NCI-H1694 treated with DMSO at 0.1 percent for 48 hours (cell line): ENCODE results near the gene PAPPA2.
A peak's percentile ranks its signal among the peaks of the same experiment; 100 is the strongest.
"Not testable (repeated sequence)": the region's sequence is repeated elsewhere in the genome, so short reads cannot be mapped to it uniquely, and the experiment has no call there.

Experiments used
- DNase-seq: peaks from one replicate; lab custom pipeline; 2025; lab: John Stamatoyannopoulos, UW

Gene PAPPA2

DNA sequence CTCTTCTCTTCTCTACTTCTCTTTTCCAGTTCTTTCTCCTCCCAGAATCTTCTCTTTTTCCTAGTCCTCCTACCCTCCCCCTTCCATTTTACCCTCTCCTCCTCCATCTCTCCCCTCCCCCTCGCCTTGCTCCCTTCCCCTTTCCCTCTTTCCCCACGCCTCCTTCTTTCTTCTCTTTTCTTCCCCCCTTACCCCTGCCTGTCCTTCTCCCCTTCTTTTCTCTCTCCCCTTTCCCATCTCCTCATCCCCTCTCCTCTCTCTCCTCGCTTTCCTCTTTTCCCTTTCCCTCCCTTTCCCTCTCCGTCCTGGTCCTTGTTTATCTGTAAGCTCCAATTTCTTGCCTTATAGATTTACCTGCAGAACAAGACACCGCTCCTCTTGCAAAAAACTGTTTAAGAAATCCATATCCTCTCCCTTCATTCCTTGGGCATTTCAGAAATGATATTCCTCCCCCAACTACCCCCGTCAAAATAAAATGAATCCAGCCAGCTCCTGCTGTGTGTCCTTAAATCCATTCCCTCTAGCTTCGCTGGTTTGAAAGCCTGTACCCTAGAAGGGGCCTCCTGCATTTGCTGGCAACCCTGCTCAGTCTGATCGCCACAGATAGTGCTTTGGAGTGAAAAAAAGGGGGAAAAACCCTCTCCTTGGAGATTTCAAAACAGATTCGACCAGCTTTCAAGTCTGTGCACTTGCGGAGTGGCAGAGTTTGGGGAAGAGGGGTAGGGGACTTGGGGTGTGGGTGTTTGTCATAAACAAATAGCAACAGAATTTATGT lies 89.4 kb downstream of the PAPPA2 start:
- no peak for DNase-seq

GRCh38 chr1:176552999-176553398 lies 90.0 kb downstream of the PAPPA2 start:
- no peak for DNase-seq

- DNase-seq: no peak
Observed at GRCh38 chr1:176556288-176556687, 93.3 kb downstream of the PAPPA2 start.

GRCh38 chr1:176557543-176558258 lies 94.7 kb downstream of the PAPPA2 start:
- no peak for DNase-seq

DNA sequence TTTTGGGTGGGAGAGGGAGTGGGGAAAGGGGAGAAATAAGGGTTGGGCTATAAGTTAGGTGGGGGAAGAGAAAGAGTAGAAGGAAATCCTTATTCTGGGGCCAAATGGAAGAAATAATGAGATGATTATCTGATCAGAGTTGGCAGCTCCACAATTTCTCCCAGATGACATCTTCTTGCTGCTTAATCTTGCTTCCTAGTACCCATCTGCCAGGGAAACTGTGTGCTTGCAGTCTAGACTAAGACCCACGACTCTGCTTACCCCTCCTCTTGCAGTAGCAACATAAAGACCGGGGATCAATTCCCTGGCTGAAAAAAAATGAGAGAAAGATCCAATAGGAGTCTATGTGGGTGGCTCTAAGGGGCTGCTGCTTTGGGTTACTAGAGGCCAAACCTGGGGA lies 95.6 kb downstream of the PAPPA2 start:
- no peak for DNase-seq

DNA sequence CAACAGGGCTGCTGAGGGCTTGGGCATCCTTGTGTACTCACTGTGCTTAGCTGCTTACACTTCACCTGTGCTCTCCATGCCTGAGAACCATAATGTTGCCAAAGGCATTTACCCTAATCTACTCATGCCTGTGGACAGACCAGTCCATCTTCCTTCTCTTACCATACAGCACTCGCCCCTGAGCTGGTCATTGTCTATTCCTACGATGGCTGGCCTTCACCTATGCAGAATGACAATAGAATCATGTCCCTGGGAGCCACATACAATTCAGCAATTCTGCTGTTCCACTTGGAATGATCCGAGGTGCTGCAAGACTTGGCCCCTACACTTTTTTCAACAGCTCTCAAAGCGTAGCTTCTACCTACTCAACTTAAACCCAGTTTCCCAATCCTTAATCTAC lies 96.5 kb downstream of the PAPPA2 start:
- DNase-seq: no peak

GRCh38 chr1:176559878-176560277 lies 96.9 kb downstream of the PAPPA2 start:
- peak; percentile 69 for DNase-seq

GRCh38 chr1:176560681-176561080 lies 97.7 kb downstream of the PAPPA2 start:
- no peak for DNase-seq

GRCh38 chr1:176561761-176562160 lies 98.8 kb downstream of the PAPPA2 start:
- DNase-seq: not testable (repeated sequence)

GRCh38 chr1:176566004-176566975 lies 103.3 kb downstream of the PAPPA2 start:
- DNase-seq: no peak

GRCh38 chr1:176567190-176567794 lies 104.3 kb downstream of the PAPPA2 start:
- no peak for DNase-seq

DNA sequence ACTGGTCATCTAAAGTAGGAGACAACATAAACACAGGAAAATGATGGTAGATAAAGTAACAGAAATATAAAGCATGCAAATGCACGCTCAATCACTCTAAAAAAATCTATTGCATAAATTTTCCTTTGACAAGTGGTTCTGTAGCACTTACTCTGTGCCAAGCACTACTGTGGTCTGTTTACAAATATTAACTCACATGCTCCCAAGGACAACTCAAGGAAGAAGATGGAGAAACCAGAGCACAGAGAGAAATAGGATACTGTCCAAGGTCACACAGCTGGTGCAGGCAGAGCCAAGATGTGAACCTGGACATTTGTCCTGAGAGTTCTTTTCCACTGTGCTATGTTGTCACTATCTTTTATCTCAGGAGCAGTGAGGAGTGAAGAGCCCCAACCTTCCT lies 105.2 kb downstream of the PAPPA2 start:
- DNase-seq: no peak

GRCh38 chr1:176574756-176575155 lies 111.8 kb downstream of the PAPPA2 start:
- no peak for DNase-seq

GRCh38 chr1:176575991-176576390 lies 113.0 kb downstream of the PAPPA2 start:
- DNase-seq: no peak

DNA sequence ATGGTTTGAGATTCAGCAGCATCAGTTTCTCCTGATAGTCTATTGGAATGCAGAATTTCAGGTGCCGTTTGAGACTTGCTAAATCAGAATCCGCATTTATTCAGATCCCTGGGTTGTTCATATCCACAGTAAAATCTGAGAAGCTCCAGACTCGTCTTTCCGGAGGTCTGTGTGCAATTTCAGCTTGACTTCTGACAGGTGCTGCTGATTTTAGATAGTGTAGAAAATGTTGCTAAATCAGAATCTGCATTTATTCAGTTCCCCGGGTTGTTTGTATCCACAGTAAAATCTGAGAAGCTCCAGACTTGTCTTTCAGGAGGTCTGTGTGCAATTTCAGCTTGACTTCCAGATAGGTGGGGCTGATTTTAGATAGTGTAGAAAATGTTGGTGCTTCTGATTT lies 113.7 kb downstream of the PAPPA2 start:
- DNase-seq: no peak

DNA sequence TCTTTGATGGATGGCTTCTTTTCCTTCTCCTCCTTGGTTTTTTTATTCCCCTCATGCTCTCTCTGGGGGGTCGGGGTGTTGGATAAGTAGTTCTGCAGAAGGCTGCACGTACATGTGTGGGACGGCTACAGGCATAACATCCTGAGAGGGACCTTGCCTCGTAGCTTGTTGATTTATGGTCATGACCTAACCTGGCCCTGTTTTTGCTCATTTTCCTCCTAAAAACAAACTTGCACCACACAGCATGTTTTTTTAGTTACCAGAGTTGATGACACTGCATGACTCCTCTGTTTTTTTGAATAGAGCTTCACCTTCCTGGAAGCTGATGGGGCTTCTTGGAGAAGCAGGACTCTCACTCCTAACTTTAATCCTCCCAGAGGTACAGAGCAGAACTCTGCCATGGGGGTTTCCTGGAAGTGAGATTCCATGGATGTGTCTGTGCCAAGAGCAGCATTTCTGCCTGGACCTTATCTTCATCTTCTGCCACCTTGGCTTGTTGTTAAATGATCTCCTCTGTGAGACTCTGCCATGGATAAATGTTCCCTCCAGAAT lies 114.7 kb downstream of the PAPPA2 start:
- DNase-seq: no peak

DNA sequence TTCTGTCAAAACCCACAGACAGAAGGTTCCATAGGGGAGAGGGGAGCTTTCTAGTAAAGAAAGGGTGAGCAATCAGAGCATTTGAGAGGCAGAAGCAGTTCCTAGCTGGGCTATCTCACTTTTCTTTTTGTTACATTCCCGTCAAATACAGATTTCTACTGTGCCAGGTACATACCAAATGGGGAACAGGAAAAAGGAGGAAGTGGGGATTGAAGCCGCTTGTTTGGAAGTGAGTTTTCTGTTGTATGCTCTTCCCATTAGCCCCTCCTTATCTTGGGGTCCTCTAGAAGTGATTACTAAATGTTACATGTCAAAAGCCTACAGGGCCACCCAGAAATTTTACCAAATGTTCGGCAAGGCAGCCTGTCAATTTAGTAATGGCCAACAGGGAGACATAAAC lies 116.1 kb downstream of the PAPPA2 start:
- DNase-seq: no peak

DNA sequence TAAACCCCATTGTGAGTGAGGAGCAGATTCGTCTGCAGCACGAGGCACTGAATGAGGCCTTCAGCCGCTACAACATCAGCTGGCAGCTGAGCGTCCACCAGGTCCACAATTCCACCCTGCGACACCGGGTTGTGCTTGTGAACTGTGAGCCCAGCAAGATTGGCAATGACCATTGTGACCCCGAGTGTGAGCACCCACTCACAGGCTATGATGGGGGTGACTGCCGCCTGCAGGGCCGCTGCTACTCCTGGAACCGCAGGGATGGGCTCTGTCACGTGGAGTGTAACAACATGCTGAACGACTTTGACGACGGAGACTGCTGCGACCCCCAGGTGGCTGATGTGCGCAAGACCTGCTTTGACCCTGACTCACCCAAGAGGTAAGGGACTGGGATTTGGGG lies 132.2 kb downstream of the PAPPA2 start:
- DNase-seq: no peak

DNA sequence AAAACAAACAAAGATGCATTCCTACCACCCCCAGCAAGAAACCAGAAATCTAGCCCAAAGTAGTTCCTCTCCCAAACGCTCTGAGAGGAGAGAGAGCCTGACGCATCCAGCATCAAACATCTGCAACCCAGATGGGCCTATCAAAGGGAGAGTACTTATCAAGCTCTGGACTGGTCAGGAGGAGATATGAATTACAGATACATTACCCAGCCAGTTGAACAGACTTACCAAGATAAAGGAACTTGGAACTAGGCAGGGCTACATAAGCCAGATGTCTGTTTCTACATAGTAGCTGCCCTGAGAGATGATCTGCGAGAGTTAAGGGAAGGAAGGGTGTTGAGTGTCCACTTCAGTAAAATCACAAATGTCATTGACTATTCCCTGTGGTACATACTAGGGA lies 138.4 kb downstream of the PAPPA2 start:
- DNase-seq: no peak

DNA sequence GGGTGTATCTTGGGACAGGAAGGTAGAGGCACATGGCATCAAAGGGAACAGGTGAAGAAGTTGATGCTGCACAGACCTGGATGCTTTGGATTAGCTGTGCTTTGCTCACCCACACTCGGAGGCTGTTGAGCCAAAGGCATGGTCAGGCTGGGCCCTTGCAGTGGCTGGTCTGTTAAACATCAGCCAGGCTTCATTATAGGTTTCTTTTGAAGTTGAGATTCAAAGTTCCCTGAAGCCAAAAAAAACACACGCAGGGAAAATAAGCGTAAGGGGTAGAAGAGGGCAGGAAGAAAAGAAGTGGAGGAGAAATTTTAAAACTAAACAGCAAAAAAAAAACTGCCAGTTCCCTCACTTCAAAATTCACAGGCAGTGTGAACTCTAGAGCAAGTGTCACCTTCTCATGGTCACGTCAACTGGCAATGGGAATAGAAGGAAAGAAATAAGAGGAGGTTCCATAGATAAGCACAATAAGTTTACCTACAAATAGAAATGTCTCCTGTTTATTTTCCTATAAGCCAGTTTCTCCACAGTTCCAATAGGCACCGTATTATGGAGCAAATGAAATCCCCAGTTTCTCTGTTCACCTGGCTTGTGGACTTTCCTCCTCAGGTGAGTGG lies 139.5 kb downstream of the PAPPA2 start:
- no peak for DNase-seq

- DNase-seq: no peak
Observed at GRCh38 chr1:176603696-176604095, 140.7 kb downstream of the PAPPA2 start.
